DOHH2 (cell line): ENCODE data around the gene MACROD1.

ENCODE experiments used
- CTCF ChIP-seq: fragments of 200-600 bp; sonication (generic); IDR thresholded peaks from one replicate; pipeline ENCODE4 v1.5.1; 2014; ENCODE audit warnings: antibody characterized with exemption, mild to moderate bottlenecking, low read depth, low read length; ENCODE audit not compliant: poor library complexity, severe bottlenecking
- EZH2phosphoT487 ChIP-seq: fragments of 200-600 bp; sonication (generic); IDR thresholded peaks from 2 replicates; pipeline ENCODE4 v1.6.1; 2017; ENCODE audit warnings: borderline replicate concordance, mild to moderate bottlenecking, antibody characterized with exemption, low read length, moderate library complexity, mixed read lengths

GRCh38 chr11:64165481-64165841 is 452 bp downstream of the MACROD1 start:
- TF ChIP-seq CTCF = peak; percentile 23
- no peak for TF ChIP-seq EZH2phosphoT487
